H1 (cell line): Measurements from ENCODE around the gene ARMH3. TPM values are rescaled to one million over a fixed set of nuclear protein-coding genes. Genes with fewer than 3 reads are reported as not detected.

Experiments used
- CEBPB ChIP-seq: IDR thresholded peaks from 2 replicates; pipeline ENCODE4 v1.6.1; 2012; ENCODE audit warnings: low read depth, low read length
- CHD2 ChIP-seq: IDR thresholded peaks from 2 replicates; pipeline ENCODE4 v1.6.1; 2012; ENCODE audit warnings: low read length, improper control_type of control experiment
- CREB1 ChIP-seq: IDR thresholded peaks from 2 replicates; pipeline ENCODE4 v1.6.1; 2012; ENCODE audit warnings: inconsistent platforms
- EP300 ChIP-seq, 2 experiments: IDR thresholded peaks; 1 replicate in 1 of 2; 2 replicates in 1 of 2; pipeline ENCODE4 v1.6.1; 2011 to 2012; ENCODE audit warnings: low read depth in 2 of 2, low read length in 2 of 2, mild to moderate bottlenecking in 2 of 2, borderline replicate concordance in 1 of 2, inconsistent platforms in 1 of 2, moderate library complexity in 1 of 2
- KDM5A ChIP-seq: fragments of 200-600 bp; IDR thresholded peaks from 2 replicates; pipeline ENCODE4 v1.7.1; 2012; ENCODE audit warnings: mild to moderate bottlenecking, low read length, inconsistent platforms, mixed read lengths
- POLR2A ChIP-seq, 2 experiments: IDR thresholded peaks; 1 replicate in 1 of 2; 2 replicates in 1 of 2; pipeline ENCODE4 v1.6.1; 2011; ENCODE audit warnings: low read depth in 2 of 2, low read length in 2 of 2, mild to moderate bottlenecking in 2 of 2; ENCODE audit errors: control extremely low read depth in 1 of 2
- SAP30 ChIP-seq: fragments of 300-600 bp; sonication (generic); IDR thresholded peaks from 2 replicates; pipeline ENCODE4 v1.7.1; 2012; ENCODE audit warnings: low read length, moderate library complexity, mild to moderate bottlenecking, inconsistent platforms; ENCODE audit not compliant: insufficient read depth, insufficient replicate concordance
- SIX5 ChIP-seq: IDR thresholded peaks from 2 replicates; pipeline ENCODE4 v1.6.1; 2011; ENCODE audit warnings: mild to moderate bottlenecking, low read depth, low read length
- polyA plus RNA-seq, 7 experiments: library from polyadenylated mRNA; depleted of rRNA in 3 of 7; stranded (reverse) in 5 of 7; unstranded in 2 of 7; fragments of >200 nt in 5 of 7; fragments of 200-250 nt in 2 of 7; gene quantifications; 1 replicate in 5 of 7; 2 replicates in 1 of 7; 4 replicates in 1 of 7; pipeline versions ENCODE4 v1.2.1 to v1.2.3, GENCODE V29; 2011 to 2013; ENCODE audit warnings: missing spikeins in 2 of 7, mixed read lengths in 2 of 7
- small RNA-seq: library from polyadenylated mRNA; stranded (forward); fragments of <200 nt; extraction: miRNeasy Mini kit (QIAGEN cat#:217004); gene quantifications from one replicate; pipeline ENCODE3, GENCODE V24; 2013; ENCODE audit not compliant: insufficient read depth
- total RNA-seq: library from RNA; stranded (reverse); fragmentation: NEBNext Ultra II Directional; extraction: Animal tissue kit (Norgen Biotek cat#: 25700); gene quantifications from 2 replicates; pipeline ENCODE4 v1.2.1, GENCODE V29; 2021

Gene ARMH3
- total and polyA plus RNA-seq, 2 of the 8 experiments (the other 6 are each of a cell fraction or from before 2014, with no cell fraction given) = 11.6 to 18.3 TPM

GRCh38 chr10:101797403-101798059 lies 258.4 kb downstream of the ARMH3 start (continued):
- no peak for TF ChIP-seq SAP30
- TF ChIP-seq POLR2A (IDR thresholded peaks at IDR 0.05; ENCODE audit: control extremely low read depth in 1 of 2, low read depth in 2 of 2, low read length in 2 of 2) = no peak
- no peak for TF ChIP-seq EP300 (IDR thresholded peaks at IDR 0.05; ENCODE audit: borderline replicate concordance in 1 of 2, low read depth in 2 of 2, low read length in 2 of 2)
- TF ChIP-seq SIX5 = no peak
- no peak for TF ChIP-seq CEBPB
- TF ChIP-seq CREB1 = no peak
- TF ChIP-seq KDM5A = no peak
- TF ChIP-seq CHD2 = no peak

Small RNA genes lying within 50 kb of the gene (small RNA-seq; reads per million reads assigned to genes)
- gene AL500527.1 = not detected
- gene AL500527.2 = not detected
- gene RF00017 = not detected
- not detected for gene RF00019

Other genes with a start within 250 kb of the ARMH3 start
- gene OGA, start 237.7 kb downstream of the ARMH3 start, total RNA-seq = 104 and 107 TPM in 2 replicates
- 18.5 and 31.2 TPM in 2 replicates for gene OGA, start 237.7 kb downstream of the ARMH3 start, polyA plus RNA-seq (2011; rRNA removed)
- gene KCNIP2, start 212.4 kb downstream of the ARMH3 start, total RNA-seq = 4.7 and 6.0 TPM in 2 replicates
- gene KCNIP2, start 212.4 kb downstream of the ARMH3 start, polyA plus RNA-seq (2011; rRNA removed) = 2.7 and 3.5 TPM in 2 replicates
- gene HPS6, start 9.2 kb upstream of the ARMH3 start, total RNA-seq = 16.2 and 17.7 TPM in 2 replicates
- gene HPS6, start 9.2 kb upstream of the ARMH3 start, polyA plus RNA-seq (2011; rRNA removed) = 10.2 and 12.3 TPM in 2 replicates
- gene LDB1, start 64.2 kb upstream of the ARMH3 start, total RNA-seq = 88.4 and 88.8 TPM in 2 replicates
- 138 and 170 TPM in 2 replicates for gene LDB1, start 64.2 kb upstream of the ARMH3 start, polyA plus RNA-seq (2011; rRNA removed)
- 86.2 and 88.4 TPM in 2 replicates for gene PPRC1, start 76.9 kb upstream of the ARMH3 start, total RNA-seq
- gene PPRC1, start 76.9 kb upstream of the ARMH3 start, polyA plus RNA-seq (2011; rRNA removed) = 46.5 and 65.3 TPM in 2 replicates
- gene NOLC1, start 96.2 kb upstream of the ARMH3 start, total RNA-seq = 191 and 194 TPM in 2 replicates
- 63.5 and 86.3 TPM in 2 replicates for gene NOLC1, start 96.2 kb upstream of the ARMH3 start, polyA plus RNA-seq (2011; rRNA removed)
- 0.31 TPM in 1 of 2 replicates, not detected in the other for gene ELOVL3, start 170.1 kb upstream of the ARMH3 start, total RNA-seq
- gene ELOVL3, start 170.1 kb upstream of the ARMH3 start, polyA plus RNA-seq (2011; rRNA removed) = 0.19 and 0.27 TPM in 2 replicates
- gene PITX3, start 185.3 kb upstream of the ARMH3 start, total RNA-seq = 0.41 and 0.54 TPM in 2 replicates
- 0.18 and 0.22 TPM in 2 replicates for gene PITX3, start 185.3 kb upstream of the ARMH3 start, polyA plus RNA-seq (2011; rRNA removed)
- 24.4 and 25.5 TPM in 2 replicates for gene GBF1, start 189.4 kb upstream of the ARMH3 start, total RNA-seq
- 11.0 and 16.3 TPM in 2 replicates for gene GBF1, start 189.4 kb upstream of the ARMH3 start, polyA plus RNA-seq (2011; rRNA removed)